Thyroid gland (tissue), 4 donors: ENCODE measurements around the gene ARHGEF18. TPM values are rescaled to one million over a fixed set of nuclear protein-coding genes. Genes with fewer than 3 reads are reported as not detected.

Experiments used
- DNase-seq, 2 donors: peaks; one replicate each; pipeline ENCODE4 v3.0.0-alpha.2; 2019
- H3K27ac ChIP-seq, 3 donors: fragments of 200-600 bp; sonication (generic); 1 replicate in 2 of 3; 2 replicates in 1 of 3; pipeline ENCODE4 v1.5.1; 2016 to 2019; ENCODE audit warnings: mild to moderate bottlenecking in 1 of 3, moderate library complexity in 1 of 3
- H3K27me3 ChIP-seq: fragments of 200-600 bp; sonication (generic); one replicate; pipeline ENCODE4 v1.5.1; 2019
- H3K36me3 ChIP-seq, 2 donors: fragments of 200-600 bp; sonication (generic); one replicate each; pipeline ENCODE4 v1.5.1; 2016 to 2019
- H3K4me1 ChIP-seq, 2 donors: fragments of 200-600 bp; sonication (generic); one replicate each; pipeline ENCODE4 v1.5.1; 2017 to 2019
- H3K4me3 ChIP-seq, 3 donors: fragments of 200-600 bp; sonication (generic); replicated peaks in 1 of 3; 1 replicate in 2 of 3; 2 replicates in 1 of 3; pipeline ENCODE4 v1.5.1; 2016; ENCODE audit warnings: mild to moderate bottlenecking in 1 of 3
- H3K9me3 ChIP-seq: fragments of 200-600 bp; sonication (generic); one replicate; pipeline ENCODE4 v1.5.1; 2017
- CTCF ChIP-seq, 6 experiments: fragments of 200-600 bp in 3 of 6; fragments of 450-650 bp in 3 of 6; sonication (generic) in 3 of 6; IDR thresholded peaks; one replicate each; pipeline ENCODE4 v1.5.1; 2016 to 2019; ENCODE audit warnings: antibody characterized with exemption in 6 of 6, mild to moderate bottlenecking in 2 of 6, inconsistent platforms in 1 of 6, moderate library complexity in 1 of 6
- POLR2A ChIP-seq, 2 donors: fragments of 450-650 bp; IDR thresholded peaks; one replicate each; pipeline ENCODE4 v1.6.1; 2017; ENCODE audit warnings: antibody characterized with exemption in 2 of 2, mild to moderate bottlenecking in 2 of 2, moderate library complexity in 1 of 2
- WGBS, 2 donors: methylation state at CpG; one replicate each; pipeline ENCODE4 v1.1.5; 2017; 5-methylcytosine and 5-hydroxymethylcytosine counted together
- intact Hi-C: fragments of 100-400 bp; cut with DNase I; formaldehyde crosslinking; loops from one replicate; pipeline ENCODE4 v1.15.1; 2023
- total RNA-seq, 4 donors: library from RNA; depleted of rRNA; stranded (reverse); fragments of >200 nt; gene quantifications; one replicate each; pipeline ENCODE4 v1.2.3, GENCODE V29; 2016

Gene ARHGEF18
- total RNA-seq, 4 donors from 2014 or later, result 22.6 to 37.2 (median 27.2) TPM

DNA sequence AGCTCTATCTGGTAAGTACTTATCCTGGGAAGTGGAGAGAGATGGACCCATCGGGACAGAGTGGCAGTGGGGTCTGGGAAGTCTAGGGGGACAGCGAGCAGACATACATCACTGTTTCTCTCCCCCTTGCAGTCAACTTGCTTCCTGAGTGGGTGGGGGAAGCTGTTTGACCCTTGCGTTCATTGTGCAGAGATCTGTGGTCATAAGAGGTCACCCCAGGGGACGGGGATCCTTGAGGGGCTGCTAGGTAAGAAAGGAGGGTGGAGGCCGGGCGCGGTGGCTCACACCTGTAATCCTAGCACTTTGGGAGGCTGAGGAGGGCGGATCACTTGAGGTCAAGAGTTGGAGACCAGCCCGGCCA, 474 bp downstream of the ARHGEF18 start:
- H3K4me1 ChIP-seq, result no peaks in the 10 kb centered on the region
- no peak overlapping the region for H3K27ac ChIP-seq
- TF ChIP-seq POLR2A (IDR thresholded peaks at IDR 0.05), result no peak
- TF ChIP-seq CTCF (IDR thresholded peaks at IDR 0.05), result no peak
- intact Hi-C loops, result no loop called here
- H3K27me3 ChIP-seq, result no peaks in the 10 kb centered on the region
- WGBS, 2 donors, result 64 to 84% methylated on average over 9 of the region's 9 CpGs
- H3K4me3 ChIP-seq, result no peak overlapping the region
- no peak for DNase-seq
- no peaks in the 10 kb centered on the region for H3K9me3 ChIP-seq
- H3K36me3 ChIP-seq, result no peaks in the 10 kb centered on the region

DNA sequence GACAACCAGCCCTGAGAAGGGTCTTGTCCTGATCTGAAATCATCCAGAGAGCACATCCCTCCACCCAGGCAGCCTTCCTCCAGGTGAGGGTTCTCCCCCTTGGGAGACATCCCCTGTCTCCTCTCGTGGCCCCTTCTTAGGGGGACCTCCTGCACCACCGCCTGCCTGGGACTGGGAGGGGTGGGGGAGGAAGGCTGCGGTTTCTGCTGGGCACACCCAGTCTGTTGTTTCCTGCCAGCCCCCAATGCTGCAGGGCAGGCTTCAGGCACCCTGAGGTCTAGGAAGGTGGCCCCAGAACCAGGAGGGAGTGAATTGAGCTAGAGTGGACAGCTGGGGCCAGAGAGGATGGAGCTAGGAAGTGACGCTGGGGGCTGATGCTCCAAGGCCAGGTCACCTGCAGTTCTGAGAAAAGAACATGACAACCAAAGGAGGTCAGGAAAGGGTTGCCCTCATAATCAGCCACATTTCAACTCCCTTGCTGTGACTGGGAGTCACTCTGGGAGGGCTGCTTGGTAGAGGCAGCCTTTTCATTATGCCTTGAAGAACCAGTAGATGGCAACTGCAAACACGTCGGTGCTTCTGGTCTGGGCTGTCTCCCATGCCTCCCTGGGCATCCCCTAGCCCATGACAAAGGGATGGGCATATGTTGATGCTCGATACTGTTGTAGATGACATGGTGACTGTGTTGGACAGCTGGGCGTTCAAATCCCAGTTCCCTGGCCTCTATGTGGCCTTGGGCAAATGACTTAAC, 1.4 kb downstream of the ARHGEF18 start:
- no peak for DNase-seq
- 74 to 80% methylated on average over 5 to 8 of the region's 8 CpGs for WGBS, 2 donors
- Histone ChIP-seq H3K27ac (no peak overlapping the region), H3K4me1 (no peaks in the 10 kb centered on the region), H3K36me3 (no peaks in the 10 kb centered on the region), H3K4me3 (no peak overlapping the region), H3K9me3 (no peaks in the 10 kb centered on the region), H3K27me3 (no peaks in the 10 kb centered on the region)
- intact Hi-C loops, result loop anchor here (10.0 kb wide), 1 partner anchor 455 kb away; no protein-coding TSS in a partner anchor
- TF ChIP-seq CTCF (IDR thresholded peaks at IDR 0.05), result no peak
- no peak for TF ChIP-seq POLR2A (IDR thresholded peaks at IDR 0.05)

GRCh38 chr19:7351861-7352260, 3.1 kb downstream of the ARHGEF18 start:
- Histone ChIP-seq H3K4me3 (no peak overlapping the region), H3K27me3 (no peaks in the 10 kb centered on the region), H3K36me3 (no peaks in the 10 kb centered on the region), H3K4me1 (no peaks in the 10 kb centered on the region), H3K9me3 (no peaks in the 10 kb centered on the region), H3K27ac (no peak overlapping the region)
- 74 to 92% methylated on average over 1 of the region's 1 CpG for WGBS, 2 donors
- intact Hi-C loops, result loop anchor here (10.0 kb wide), 1 partner anchor 453 kb away; no protein-coding TSS in a partner anchor
- DNase-seq, result no peak
- no peak for TF ChIP-seq CTCF (IDR thresholded peaks at IDR 0.05)
- TF ChIP-seq POLR2A (IDR thresholded peaks at IDR 0.05), result no peak

GRCh38 chr19:7355151-7355820, 6.5 kb downstream of the ARHGEF18 start:
- Histone ChIP-seq H3K4me1 (no peaks in the 10 kb centered on the region), H3K36me3 (no peaks in the 10 kb centered on the region), H3K27ac (no peak overlapping the region), H3K27me3 (no peaks in the 10 kb centered on the region), H3K4me3 (no peak overlapping the region), H3K9me3 (no peaks in the 10 kb centered on the region)
- no peak for TF ChIP-seq POLR2A (IDR thresholded peaks at IDR 0.05)
- no peak for TF ChIP-seq CTCF (IDR thresholded peaks at IDR 0.05)
- intact Hi-C loops, result loop anchor here (10.0 kb wide), 1 partner anchor 450 kb away; no protein-coding TSS in a partner anchor
- WGBS, 2 donors, result 67 to 81% methylated on average over 8 to 10 of the region's 13 CpGs
- no peak for DNase-seq

DNA sequence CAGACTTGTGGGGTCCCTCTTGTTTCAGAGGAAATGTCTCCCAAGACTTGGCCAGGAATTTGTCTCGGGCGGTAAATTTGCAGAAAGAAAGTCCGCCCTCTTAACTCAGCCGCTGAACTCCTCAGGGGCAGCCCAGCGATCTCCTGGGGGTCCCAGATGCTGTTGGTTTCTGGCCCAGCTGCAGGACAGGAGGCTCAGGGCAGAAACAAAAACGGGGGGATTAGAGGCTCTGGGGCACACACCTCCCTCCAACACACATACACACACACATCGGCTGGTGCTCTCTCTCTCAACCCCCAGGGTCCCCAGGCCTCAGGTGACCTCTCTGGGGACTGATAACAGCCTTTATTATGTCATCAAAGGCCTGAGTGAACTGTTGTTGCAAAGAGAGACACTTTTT, 7.1 kb downstream of the ARHGEF18 start:
- no peaks in the 10 kb centered on the region for H3K9me3 ChIP-seq
- intact Hi-C loops, result loop anchor here (10.0 kb wide), 1 partner anchor 449 kb away; no protein-coding TSS in a partner anchor
- H3K27me3 ChIP-seq, result no peaks in the 10 kb centered on the region
- no peaks in the 10 kb centered on the region for H3K36me3 ChIP-seq
- no peak overlapping the region for H3K27ac ChIP-seq
- no peak for DNase-seq
- 48 to 64% methylated on average over 4 to 7 of the region's 7 CpGs for WGBS, 2 donors
- TF ChIP-seq POLR2A (IDR thresholded peaks at IDR 0.05), result no peak
- TF ChIP-seq CTCF (IDR thresholded peaks at IDR 0.05), result no peak
- H3K4me1 ChIP-seq, result no peaks in the 10 kb centered on the region
- no peak overlapping the region for H3K4me3 ChIP-seq
